K562 (cell line): ENCODE results near the gene PLD6. TPM values are rescaled to one million over a fixed set of nuclear protein-coding genes. Genes with fewer than 3 reads are reported as not detected.
A peak's percentile ranks its signal among the peaks of the same experiment; 100 is the strongest.

Source experiments
- ATAC-seq: fragments of 200-7000 bp; cut with Tn5 transposase; 3 replicates; pipeline ENCODE4 v1.9.1; 2020; ENCODE audit warnings: moderate library complexity
- BruUV-seq: library from RNA; stranded (reverse); fragments of 400-500 nt; replicated peaks from 2 replicates; lab custom pipeline; 2021; lab: Mats Ljungman, UMichigan
- CTCF ChIA-PET: fragments of 300-600 bp; formaldehyde crosslinking; extraction: SDS; loops from one replicate; lab custom pipeline; 2021; ENCODE audit warnings: low intra/inter-chr PET ratio; lab: Yijun Ruan, JAX
- POLR2A ChIA-PET: fragments of 300-600, 350-650 bp; sonication (Branson Sonifier 250); formaldehyde crosslinking; extraction: SDS; loops from one replicate; lab custom pipeline; 2021; ENCODE audit warnings: antibody characterized with exemption, inconsistent platforms; lab: Yijun Ruan, JAX
- DNase-seq, 4 experiments: peaks; one replicate each; pipeline versions ENCODE4 v3.0.0 to v3.0.0-alpha.2; 2011 to 2018; ENCODE audit warnings: low spot score in 3 of 4, mixed read lengths in 3 of 4; ENCODE audit errors: extremely low read depth in 1 of 4
- FAIRE-seq: peaks from 2 replicates; lab custom pipeline; 2011; peaks lifted over from hg19 to GRCh38; lab: Jason Lieb, UNC
- H2AFZ ChIP-seq: 2 replicates; pipeline ENCODE4 v1.6.0; 2011; ENCODE audit warnings: low read depth, low read length, control low read depth, inconsistent platforms
- H3K27ac ChIP-seq: fragments of 200-600 bp; 3 replicates; pipeline ENCODE4 v1.8.0; 2011; ENCODE audit warnings: low read depth, mild to moderate bottlenecking, control low read depth, inconsistent platforms, low read length, moderate library complexity, mixed read lengths; ENCODE audit errors: extremely low read depth
- H3K27me3 ChIP-seq, 2 experiments: fragments of 300-600 bp in 1 of 2; 2 replicates in 1 of 2; 3 replicates in 1 of 2; pipeline versions ENCODE4 v1.6.0 to v1.8.0; 2011; ENCODE audit warnings: inconsistent platforms in 2 of 2, low read length in 2 of 2, mild to moderate bottlenecking in 1 of 2, mixed read lengths in 1 of 2, moderate library complexity in 1 of 2; ENCODE audit not compliant: control insufficient read depth in 2 of 2, insufficient read depth in 2 of 2
- H3K36me3 ChIP-seq: fragments of 300-600 bp; 3 replicates; pipeline ENCODE4 v1.8.0; 2011; ENCODE audit warnings: mild to moderate bottlenecking, low read length, inconsistent platforms; ENCODE audit not compliant: control insufficient read depth, insufficient read depth
- H3K4me1 ChIP-seq, 2 experiments: fragments of 200-600 bp in 1 of 2; replicated peaks in 1 of 2; 2 replicates in 1 of 2; 3 replicates in 1 of 2; pipeline versions ENCODE4 v1.5.1 to v1.8.0; 2011; ENCODE audit warnings: inconsistent platforms in 2 of 2, low read length in 2 of 2, mild to moderate bottlenecking in 1 of 2, mixed read lengths in 1 of 2, moderate library complexity in 1 of 2; ENCODE audit not compliant: control insufficient read depth in 2 of 2, insufficient read depth in 2 of 2
- H3K4me2 ChIP-seq: 2 replicates; pipeline ENCODE4 v1.6.1; 2011; ENCODE audit warnings: low read length, control low read depth, inconsistent platforms, mixed read lengths; ENCODE audit not compliant: insufficient read depth
- H3K4me3 ChIP-seq: fragments of 200-600 bp; sonication (generic), shearing (Covaris generic); 2 replicates; pipeline ENCODE4 v1.5.1; 2016; ENCODE audit warnings: control low read depth, inconsistent platforms
- H3K79me2 ChIP-seq: fragments of 200-600 bp; 3 replicates; pipeline ENCODE4 v1.8.0; 2011; ENCODE audit warnings: low read length, inconsistent platforms; ENCODE audit not compliant: control insufficient read depth, insufficient read depth
- H3K9ac ChIP-seq, 2 experiments: 2 replicates each; pipeline versions ENCODE4 v1.6.0 to v1.6.1; 2011; ENCODE audit warnings: low read depth in 2 of 2, low read length in 2 of 2, control low read depth in 1 of 2, inconsistent platforms in 1 of 2, mild to moderate bottlenecking in 1 of 2, mixed read lengths in 1 of 2; ENCODE audit not compliant: insufficient read depth in 1 of 2
- H3K9me1 ChIP-seq: one replicate; pipeline ENCODE4 v1.6.0; 2011; ENCODE audit warnings: inconsistent platforms, mild to moderate bottlenecking, low read length, moderate library complexity; ENCODE audit not compliant: control insufficient read depth, insufficient read depth
- H3K9me3 ChIP-seq: replicated peaks from 2 replicates; pipeline ENCODE4 v1.5.1; 2011; ENCODE audit warnings: low read depth, low read length, inconsistent platforms; ENCODE audit not compliant: control insufficient read depth, insufficient read depth
- H4K20me1 ChIP-seq: replicated peaks from 2 replicates; pipeline ENCODE4 v1.6.1; 2011; ENCODE audit warnings: low read length, inconsistent platforms, mixed read lengths; ENCODE audit not compliant: control insufficient read depth, insufficient read depth
- FOSL1 ChIP-seq: fragments of 200-800 bp; sonication (Bioruptor generic); conservative IDR thresholded peaks from 2 replicates; pipeline ENCODE4 v1.6.1; 2016; ENCODE audit warnings: missing genetic modification characterization, missing compliant biosample characterization
- FOXJ3 ChIP-seq: sonication (generic); formaldehyde crosslinking; IDR thresholded peaks from 2 replicates; pipeline ENCODE4 v1.4.0; 2020; ENCODE audit warnings: mild to moderate bottlenecking, missing genetic modification reagents
- GTF2E2 ChIP-seq: fragments of 200-800 bp; sonication (Bioruptor generic); IDR thresholded peaks from 2 replicates; pipeline ENCODE4 v1.6.1; 2016; ENCODE audit warnings: missing genetic modification characterization, missing compliant biosample characterization
- MEIS2 ChIP-seq: fragments of 450-650 bp; IDR thresholded peaks from 2 replicates; pipeline ENCODE4 v1.6.1; 2014; ENCODE audit warnings: mild to moderate bottlenecking; ENCODE audit not compliant: partially characterized antibody
- NFIX ChIP-seq: fragments of 250-450 bp; sonication (Bioruptor Pico); IDR thresholded peaks from 2 replicates; pipeline ENCODE4 v1.4.0; 2020; ENCODE audit warnings: low read depth, mild to moderate bottlenecking, moderate library complexity
- PHF20 ChIP-seq: fragments of 450-650 bp; IDR thresholded peaks from 2 replicates; pipeline ENCODE4 v1.6.1; 2018; ENCODE audit not compliant: partially characterized antibody
- SMAD2 ChIP-seq: fragments of 150-350 bp; IDR thresholded peaks from 2 replicates; pipeline ENCODE4 v1.6.1; 2014; ENCODE audit warnings: low read depth, mild to moderate bottlenecking, low read length
- SMARCE1 ChIP-seq: fragments of 450-650 bp; IDR thresholded peaks from 2 replicates; pipeline ENCODE4 v1.7.1; 2016; ENCODE audit warnings: mild to moderate bottlenecking
- ZNF431 ChIP-seq: sonication (generic); formaldehyde crosslinking; IDR thresholded peaks from 2 replicates; pipeline ENCODE4 v1.8.0; 2022; ENCODE audit warnings: mild to moderate bottlenecking, missing genetic modification reagents
- WGBS: fragments of 100-300 bp; shearing (Covaris generic); methylation state at CpG from one replicate; pipeline ENCODE4 v1.1.6; 2016; ENCODE audit warnings: low coverage, mixed read lengths; ENCODE audit not compliant: insufficient coverage; ENCODE audit errors: missing lambda C conversion rate; 5-methylcytosine and 5-hydroxymethylcytosine counted together
- in situ Hi-C: fragments of 300-500 bp; cut with MboI; formaldehyde crosslinking; loops from 4 replicates; pipeline ENCODE4 v1.15.0; 2018; ENCODE audit warnings: inconsistent platforms, mixed read lengths
- intact Hi-C: fragments of 100-400 bp; cut with micrococcal nuclease; formaldehyde crosslinking; loops from 2 replicates; pipeline ENCODE4 v1.14.2; 2022
- polyA plus RNA-seq, 8 experiments: library from polyadenylated mRNA; depleted of rRNA in 4 of 8; stranded (reverse) in 5 of 8; unstranded in 3 of 8; fragments of >200 nt; fragmentation: Nextera tagmentation in 2 of 8; fragmentation: Illumina TruSeq in 1 of 8; extraction: Ambion mirVana in 2 of 8; extraction: Trizol in 1 of 8; gene quantifications; 2 replicates each; pipeline versions ENCODE4 v1.2.1 to v1.2.3, GENCODE V29; 2011 to 2014; ENCODE audit warnings: inconsistent platforms in 1 of 8, missing spikeins in 1 of 8
- total RNA-seq, 7 experiments: library from RNA; depleted of rRNA in 6 of 7; stranded (reverse); fragments of >200 nt in 6 of 7; fragmentation: Illumina TruSeq in 2 of 7; extraction: Trizol in 2 of 7; gene quantifications; 2 replicates each; pipeline versions ENCODE4 v1.2.1 to v1.2.3, GENCODE V29; 2011 to 2021; ENCODE audit warnings: low replicate concordance in 1 of 7
- TF ChIP-seq, protein P1 (sequence below): sonication (generic); formaldehyde crosslinking; IDR thresholded peaks from 2 replicates; pipeline ENCODE4 v1.8.0; 2022; ENCODE audit warnings: missing genetic modification reagents, mild to moderate bottlenecking, moderate library complexity, borderline replicate concordance
- TF ChIP-seq, protein P2 (sequence below): sonication (generic); formaldehyde crosslinking; IDR thresholded peaks from 2 replicates; pipeline ENCODE4 v1.8.1; 2023; ENCODE audit warnings: mild to moderate bottlenecking, missing genetic modification reagents
- TF ChIP-seq, protein P3 (sequence below): fragments of 450-650 bp; IDR thresholded peaks from 2 replicates; pipeline ENCODE4 v1.6.1; 2016

PLD6 gene
- total and polyA plus RNA-seq, 9 of the 15 experiments (the other 6 are each of a cell fraction or from before 2014, with no cell fraction given) = 3.6 to 15.6 (median 10.0) TPM

DNA sequence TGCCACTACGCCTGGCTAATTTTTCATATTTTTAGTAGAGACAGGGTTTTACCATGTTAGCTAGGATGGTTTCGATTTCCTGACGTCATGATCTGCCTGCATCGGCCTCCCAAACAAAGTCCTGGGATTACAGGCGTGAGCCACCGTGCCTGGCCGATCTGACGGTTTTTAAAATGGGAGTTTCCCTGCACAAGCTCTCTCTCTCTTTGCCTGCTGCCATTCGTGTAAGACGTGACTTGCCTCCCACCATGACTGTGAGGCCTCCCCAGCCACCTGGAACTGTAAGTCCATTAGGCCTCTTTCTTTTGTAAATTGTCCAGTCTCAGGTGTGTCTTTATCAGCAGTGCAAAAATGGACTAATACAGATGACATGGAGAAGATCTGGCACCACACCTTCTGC is 35.5 kb upstream of the PLD6 start:
- FAIRE-seq (no peak), ATAC-seq (no peak), DNase-seq (no peak)
- Histone ChIP-seq H3K4me3 (no peak overlapping the region), H3K4me1 (peaks cover 0 to 9% of the 10 kb centered on the region in 2 experiments; a peak in 4 of 5 replicates), H3K27ac (no peak overlapping the region), H4K20me1 (peaks cover under 1% of the 10 kb centered on the region; the same call in 1 of the 2 replicates), H3K4me2 (no peak overlapping the region), H3K36me3 (peaks cover 7% of the 10 kb centered on the region; the same call in 2 of the 3 replicates), H3K79me2 (peaks cover 5% of the 10 kb centered on the region), H3K9me1 (no peaks in the 10 kb centered on the region), H3K9me3 (no peaks in the 10 kb centered on the region), H3K9ac (no peak overlapping the region), H3K27me3 (no peaks in the 10 kb centered on the region), H2AFZ (no peak overlapping the region)
- BruUV-seq = no TSS peak
- TF ChIP-seq FOXJ3 = no peak
- peak; percentile 61; the same call in 1 of the 2 replicates for TF ChIP-seq ZNF431
- intact Hi-C loops (no loop called here), in situ Hi-C loops (no loop called here)
- 72% methylated on average over 9 of the region's 10 CpGs for WGBS
- ChIA-PET CTCF (no interaction called here), POLR2A (interaction anchor here (1.0 kb wide), 1 partner anchor 11 kb away, joined by 6 read pairs; no protein-coding TSS in a partner anchor)

DNA sequence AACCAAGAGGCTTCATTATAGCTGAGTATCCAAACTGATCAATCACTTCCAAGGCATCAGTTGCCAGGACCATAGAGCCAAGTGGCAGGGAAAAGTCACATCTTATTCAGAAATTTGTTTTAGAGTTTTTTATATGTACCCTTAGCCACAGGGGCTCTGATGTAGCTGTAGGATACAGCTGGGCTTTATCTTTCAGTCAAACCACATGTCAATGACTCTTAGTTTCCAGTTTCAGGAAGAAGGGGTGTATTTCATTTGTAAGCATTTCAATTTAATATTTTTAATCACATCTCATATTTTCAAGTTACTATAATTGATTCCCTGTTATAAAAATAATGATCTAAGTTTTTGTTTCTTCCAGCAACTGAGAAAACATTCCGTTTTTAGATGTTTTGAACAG is 33.7 kb upstream of the PLD6 start:
- WGBS = 7% methylated on average over 1 of the region's 1 CpG
- Histone ChIP-seq H3K9ac (peak overlapping the region in 1 of 2 experiments; percentile 16; a peak in 1 of 4 replicates), H3K9me1 (peaks cover 2% of the 10 kb centered on the region), H2AFZ (peak overlapping the region; percentile 70), H3K4me1 (peaks cover 8 to 11% of the 10 kb centered on the region in 2 experiments; a peak in 4 of 5 replicates), H3K9me3 (no peaks in the 10 kb centered on the region), H3K36me3 (peaks cover 6% of the 10 kb centered on the region; the same call in 1 of the 3 replicates), H3K79me2 (peaks cover 23% of the 10 kb centered on the region), H3K27ac (peak overlapping the region; percentile 50; the same call in 1 of the 3 replicates), H4K20me1 (peaks cover 17% of the 10 kb centered on the region), H3K4me3 (no peak overlapping the region), H3K4me2 (no peak overlapping the region), H3K27me3 (no peaks in the 10 kb centered on the region)
- DNase-seq (peak in 2 of 4 experiments; percentile 32 to 34), ATAC-seq (no peak), FAIRE-seq (no peak)
- ChIA-PET CTCF (no interaction called here), POLR2A (no interaction called here)
- intact Hi-C loops (no loop called here), in situ Hi-C loops (no loop called here)
- BruUV-seq = no TSS peak
- peak; percentile 20 for TF ChIP-seq MEIS2
- TF ChIP-seq GTF2E2 (tag) = no peak
- TF ChIP-seq, protein P1, sequence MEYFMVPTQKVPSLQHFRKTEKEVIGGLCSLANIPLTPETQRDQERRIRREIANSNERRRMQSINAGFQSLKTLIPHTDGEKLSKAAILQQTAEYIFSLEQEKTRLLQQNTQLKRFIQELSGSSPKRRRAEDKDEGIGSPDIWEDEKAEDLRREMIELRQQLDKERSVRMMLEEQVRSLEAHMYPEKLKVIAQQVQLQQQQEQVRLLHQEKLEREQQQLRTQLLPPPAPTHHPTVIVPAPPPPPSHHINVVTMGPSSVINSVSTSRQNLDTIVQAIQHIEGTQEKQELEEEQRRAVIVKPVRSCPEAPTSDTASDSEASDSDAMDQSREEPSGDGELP (CRISPR knock-in tag) = peak; percentile 21; the same call in 1 of the 2 replicates
- TF ChIP-seq SMARCE1 = 0 out of 2 replicates have a peak, but pooled peaks have one; percentile 12
- TF ChIP-seq, protein P2, sequence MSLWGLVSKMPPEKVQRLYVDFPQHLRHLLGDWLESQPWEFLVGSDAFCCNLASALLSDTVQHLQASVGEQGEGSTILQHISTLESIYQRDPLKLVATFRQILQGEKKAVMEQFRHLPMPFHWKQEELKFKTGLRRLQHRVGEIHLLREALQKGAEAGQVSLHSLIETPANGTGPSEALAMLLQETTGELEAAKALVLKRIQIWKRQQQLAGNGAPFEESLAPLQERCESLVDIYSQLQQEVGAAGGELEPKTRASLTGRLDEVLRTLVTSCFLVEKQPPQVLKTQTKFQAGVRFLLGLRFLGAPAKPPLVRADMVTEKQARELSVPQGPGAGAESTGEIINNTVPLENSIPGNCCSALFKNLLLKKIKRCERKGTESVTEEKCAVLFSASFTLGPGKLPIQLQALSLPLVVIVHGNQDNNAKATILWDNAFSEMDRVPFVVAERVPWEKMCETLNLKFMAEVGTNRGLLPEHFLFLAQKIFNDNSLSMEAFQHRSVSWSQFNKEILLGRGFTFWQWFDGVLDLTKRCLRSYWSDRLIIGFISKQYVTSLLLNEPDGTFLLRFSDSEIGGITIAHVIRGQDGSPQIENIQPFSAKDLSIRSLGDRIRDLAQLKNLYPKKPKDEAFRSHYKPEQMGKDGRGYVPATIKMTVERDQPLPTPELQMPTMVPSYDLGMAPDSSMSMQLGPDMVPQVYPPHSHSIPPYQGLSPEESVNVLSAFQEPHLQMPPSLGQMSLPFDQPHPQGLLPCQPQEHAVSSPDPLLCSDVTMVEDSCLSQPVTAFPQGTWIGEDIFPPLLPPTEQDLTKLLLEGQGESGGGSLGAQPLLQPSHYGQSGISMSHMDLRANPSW (CRISPR knock-in tag) = no peak
- TF ChIP-seq, protein P3, sequence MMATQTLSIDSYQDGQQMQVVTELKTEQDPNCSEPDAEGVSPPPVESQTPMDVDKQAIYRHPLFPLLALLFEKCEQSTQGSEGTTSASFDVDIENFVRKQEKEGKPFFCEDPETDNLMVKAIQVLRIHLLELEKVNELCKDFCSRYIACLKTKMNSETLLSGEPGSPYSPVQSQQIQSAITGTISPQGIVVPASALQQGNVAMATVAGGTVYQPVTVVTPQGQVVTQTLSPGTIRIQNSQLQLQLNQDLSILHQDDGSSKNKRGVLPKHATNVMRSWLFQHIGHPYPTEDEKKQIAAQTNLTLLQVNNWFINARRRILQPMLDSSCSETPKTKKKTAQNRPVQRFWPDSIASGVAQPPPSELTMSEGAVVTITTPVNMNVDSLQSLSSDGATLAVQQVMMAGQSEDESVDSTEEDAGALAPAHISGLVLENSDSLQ = peak; percentile 25
- no peak for TF ChIP-seq SMAD2
- TF ChIP-seq FOSL1 = peak; percentile 56
- TF ChIP-seq NFIX (CRISPR knock-in tag) = no peak
- TF ChIP-seq PHF20 = no peak
